DOHH2 (cell line): Measurements from ENCODE around the gene NFE2L3.

Experiments used
- EZH2phosphoT487 ChIP-seq: fragments of 200-600 bp; sonication (generic); IDR thresholded peaks from 2 replicates; pipeline ENCODE4 v1.6.1; 2017; ENCODE audit warnings: borderline replicate concordance, mild to moderate bottlenecking, antibody characterized with exemption, low read length, moderate library complexity, mixed read lengths
- TF ChIP-seq, protein P1 (sequence below): fragments of 200-600 bp; sonication (generic); IDR thresholded peaks from one replicate; pipeline ENCODE4 v1.5.1; 2014; ENCODE audit warnings: antibody characterized with exemption, mild to moderate bottlenecking, low read depth, low read length; ENCODE audit not compliant: poor library complexity, severe bottlenecking

DNA sequence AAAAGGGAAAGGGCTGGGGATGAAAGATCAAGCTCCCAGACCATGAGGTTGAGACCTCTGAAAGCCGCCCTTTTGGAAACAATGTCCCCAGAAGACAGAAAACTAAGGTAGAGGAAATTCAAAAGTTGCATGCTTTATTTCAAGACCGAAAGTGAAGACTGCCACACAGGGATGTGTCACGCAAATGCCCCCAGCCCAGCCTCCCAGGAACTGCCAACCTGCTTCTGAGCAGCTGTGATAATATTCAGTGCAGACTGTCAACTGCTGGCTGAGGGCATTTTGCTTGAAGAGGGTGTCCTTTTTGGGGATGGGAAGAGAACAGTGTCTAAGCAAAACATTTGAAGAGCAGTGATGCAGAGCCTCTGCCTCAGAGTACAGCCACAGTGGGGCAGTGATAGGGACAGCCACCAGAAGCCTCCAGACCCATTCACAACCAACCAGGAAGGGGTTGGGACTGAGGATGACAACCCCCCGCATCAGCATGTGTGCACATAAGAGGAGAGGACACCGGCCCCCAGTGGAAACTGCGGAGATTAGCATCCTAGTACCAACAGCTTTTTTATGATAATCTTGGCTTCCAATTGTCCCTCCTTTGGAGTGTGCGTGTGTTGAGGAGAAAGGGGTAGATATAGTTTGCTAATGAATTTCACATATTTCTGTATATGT is 34.7 kb upstream of the NFE2L3 start:
- TF ChIP-seq, protein P1, sequence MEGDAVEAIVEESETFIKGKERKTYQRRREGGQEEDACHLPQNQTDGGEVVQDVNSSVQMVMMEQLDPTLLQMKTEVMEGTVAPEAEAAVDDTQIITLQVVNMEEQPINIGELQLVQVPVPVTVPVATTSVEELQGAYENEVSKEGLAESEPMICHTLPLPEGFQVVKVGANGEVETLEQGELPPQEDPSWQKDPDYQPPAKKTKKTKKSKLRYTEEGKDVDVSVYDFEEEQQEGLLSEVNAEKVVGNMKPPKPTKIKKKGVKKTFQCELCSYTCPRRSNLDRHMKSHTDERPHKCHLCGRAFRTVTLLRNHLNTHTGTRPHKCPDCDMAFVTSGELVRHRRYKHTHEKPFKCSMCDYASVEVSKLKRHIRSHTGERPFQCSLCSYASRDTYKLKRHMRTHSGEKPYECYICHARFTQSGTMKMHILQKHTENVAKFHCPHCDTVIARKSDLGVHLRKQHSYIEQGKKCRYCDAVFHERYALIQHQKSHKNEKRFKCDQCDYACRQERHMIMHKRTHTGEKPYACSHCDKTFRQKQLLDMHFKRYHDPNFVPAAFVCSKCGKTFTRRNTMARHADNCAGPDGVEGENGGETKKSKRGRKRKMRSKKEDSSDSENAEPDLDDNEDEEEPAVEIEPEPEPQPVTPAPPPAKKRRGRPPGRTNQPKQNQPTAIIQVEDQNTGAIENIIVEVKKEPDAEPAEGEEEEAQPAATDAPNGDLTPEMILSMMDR = no peak
- no peak for TF ChIP-seq EZH2phosphoT487
